HG03571 (cell line): ENCODE measurements around the gene CLCN2.
A peak's percentile ranks its signal among the peaks of the same experiment; 100 is the strongest.
"Not testable (repeated sequence)": the region's sequence is repeated elsewhere in the genome, so short reads cannot be mapped to it uniquely, and the experiment has no call there.

Experiments used
- ATAC-seq: cut with Tn5 transposase; IDR thresholded peaks from one replicate; pipeline ENCODE4 v1.9.1; 2021; ENCODE audit not compliant: unreplicated experiment

Gene CLCN2

GRCh38 chr3:184347321-184348056 is 13.9 kb downstream of the CLCN2 start:
- no peak for ATAC-seq

GRCh38 chr3:184346480-184347190 is 14.8 kb downstream of the CLCN2 start:
- no peak for ATAC-seq

- ATAC-seq = no peak
Observed at GRCh38 chr3:184345317-184346144, 15.9 kb downstream of the CLCN2 start.

GRCh38 chr3:184344579-184345316 is 16.7 kb downstream of the CLCN2 start:
- ATAC-seq = no peak

- ATAC-seq = no peak
Observed at GRCh38 chr3:184343200-184343876, 18.1 kb downstream of the CLCN2 start.

GRCh38 chr3:184341925-184342324 is 19.5 kb downstream of the CLCN2 start:
- ATAC-seq = no peak

- not testable (repeated sequence) for ATAC-seq
Observed at GRCh38 chr3:184339451-184340135, 21.8 kb downstream of the CLCN2 start.

- no peak for ATAC-seq
Observed at GRCh38 chr3:184339001-184339400, 22.4 kb downstream of the CLCN2 start.

- no peak for ATAC-seq
Observed at GRCh38 chr3:184338511-184338945, 22.9 kb downstream of the CLCN2 start.

- no peak for ATAC-seq
Observed at GRCh38 chr3:184337981-184338380, 23.4 kb downstream of the CLCN2 start.

- ATAC-seq = no peak
Observed at GRCh38 chr3:184337399-184337714, 24.0 kb downstream of the CLCN2 start, which contains the start of gene FAM131A. Gene FAM131A (plus strand): TSS chr3:184337600. CDS start chr3:184337631, 31 bp downstream.

GRCh38 chr3:184336547-184337398 is 24.6 kb downstream of the CLCN2 start:
- ATAC-seq = no peak

- peak; percentile 66 for ATAC-seq
Observed at GRCh38 chr3:184335661-184336546, 25.5 kb downstream of the CLCN2 start.

GRCh38 chr3:184335291-184335660 is 26.1 kb downstream of the CLCN2 start:
- ATAC-seq = no peak

GRCh38 chr3:184334470-184335158 is 26.8 kb downstream of the CLCN2 start:
- no peak for ATAC-seq

- no peak for ATAC-seq
Observed at GRCh38 chr3:184333700-184334099, 27.7 kb downstream of the CLCN2 start.

GRCh38 chr3:184333190-184333589 is 28.2 kb downstream of the CLCN2 start:
- ATAC-seq = no peak
